A549 (cell line): Measurements from ENCODE around the gene ASPG.

Source experiments
- BHLHE40 ChIP-seq: IDR thresholded peaks from 2 replicates; pipeline ENCODE4 v1.6.1; 2012; ENCODE audit warnings: low read depth, low read length, inconsistent platforms
- EP300 ChIP-seq, 2 experiments: fragments of >200 bp; sonication (Bioruptor Twin); formaldehyde crosslinking; IDR thresholded peaks; 2 replicates in 1 of 2; 3 replicates in 1 of 2; pipeline ENCODE4 v1.6.1; 2016 to 2017
- NFE2L2 ChIP-seq: fragments of 150-350 bp; conservative IDR thresholded peaks from 2 replicates; pipeline ENCODE4 v1.6.1; 2014; ENCODE audit warnings: low read length
- RAD21 ChIP-seq, 2 experiments: fragments of >200 bp in 1 of 2; sonication (Bioruptor Twin) in 1 of 2; formaldehyde crosslinking in 1 of 2; IDR thresholded peaks in 1 of 2; conservative IDR thresholded peaks in 1 of 2; 2 replicates in 1 of 2; 3 replicates in 1 of 2; pipeline ENCODE4 v1.6.1; 2012 to 2018; ENCODE audit warnings: inconsistent platforms in 1 of 2
- ZFP36 ChIP-seq: fragments of 450-650 bp; IDR thresholded peaks from 2 replicates; pipeline ENCODE4 v1.6.1; 2014; ENCODE audit warnings: borderline replicate concordance; ENCODE audit not compliant: partially characterized antibody
- TF ChIP-seq, protein P1 (sequence below): fragments of >200 bp; sonication (Bioruptor Twin); formaldehyde crosslinking; IDR thresholded peaks from 3 replicates; pipeline ENCODE4 v1.5.1; 2016
- TF ChIP-seq, protein P2 (sequence below): IDR thresholded peaks from 2 replicates; pipeline ENCODE4 v1.6.1; 2012

DNA sequence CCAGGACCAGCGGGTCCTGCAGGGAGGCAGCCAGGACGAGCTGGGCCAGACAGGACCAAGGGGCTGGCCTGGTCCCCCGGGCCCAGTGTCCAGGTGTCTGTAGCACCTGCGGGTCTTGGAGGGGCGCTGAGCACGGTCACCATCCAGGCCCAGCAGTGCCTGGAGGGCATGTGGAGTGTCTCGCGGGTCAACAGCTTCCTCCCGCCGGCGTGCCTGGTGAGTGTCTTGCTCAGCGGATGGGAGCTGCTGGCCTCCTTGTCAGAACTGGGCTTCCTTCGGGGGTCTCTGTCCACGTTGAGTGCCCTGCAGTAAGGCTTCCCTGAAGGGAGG is 66.7 kb downstream of the ASPG start:
- TF ChIP-seq NFE2L2: no peak
- TF ChIP-seq, protein P1, sequence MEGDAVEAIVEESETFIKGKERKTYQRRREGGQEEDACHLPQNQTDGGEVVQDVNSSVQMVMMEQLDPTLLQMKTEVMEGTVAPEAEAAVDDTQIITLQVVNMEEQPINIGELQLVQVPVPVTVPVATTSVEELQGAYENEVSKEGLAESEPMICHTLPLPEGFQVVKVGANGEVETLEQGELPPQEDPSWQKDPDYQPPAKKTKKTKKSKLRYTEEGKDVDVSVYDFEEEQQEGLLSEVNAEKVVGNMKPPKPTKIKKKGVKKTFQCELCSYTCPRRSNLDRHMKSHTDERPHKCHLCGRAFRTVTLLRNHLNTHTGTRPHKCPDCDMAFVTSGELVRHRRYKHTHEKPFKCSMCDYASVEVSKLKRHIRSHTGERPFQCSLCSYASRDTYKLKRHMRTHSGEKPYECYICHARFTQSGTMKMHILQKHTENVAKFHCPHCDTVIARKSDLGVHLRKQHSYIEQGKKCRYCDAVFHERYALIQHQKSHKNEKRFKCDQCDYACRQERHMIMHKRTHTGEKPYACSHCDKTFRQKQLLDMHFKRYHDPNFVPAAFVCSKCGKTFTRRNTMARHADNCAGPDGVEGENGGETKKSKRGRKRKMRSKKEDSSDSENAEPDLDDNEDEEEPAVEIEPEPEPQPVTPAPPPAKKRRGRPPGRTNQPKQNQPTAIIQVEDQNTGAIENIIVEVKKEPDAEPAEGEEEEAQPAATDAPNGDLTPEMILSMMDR: no peak
- no peak for TF ChIP-seq RAD21 (conservative IDR thresholded peaks at IDR 0.05 in 1 of 2, IDR thresholded peaks at IDR 0.05 in 1 of 2)
- no peak for TF ChIP-seq BHLHE40
- TF ChIP-seq ZFP36: no peak
- TF ChIP-seq EP300 (IDR thresholded peaks at IDR 0.05): no peak
- TF ChIP-seq, protein P2, sequence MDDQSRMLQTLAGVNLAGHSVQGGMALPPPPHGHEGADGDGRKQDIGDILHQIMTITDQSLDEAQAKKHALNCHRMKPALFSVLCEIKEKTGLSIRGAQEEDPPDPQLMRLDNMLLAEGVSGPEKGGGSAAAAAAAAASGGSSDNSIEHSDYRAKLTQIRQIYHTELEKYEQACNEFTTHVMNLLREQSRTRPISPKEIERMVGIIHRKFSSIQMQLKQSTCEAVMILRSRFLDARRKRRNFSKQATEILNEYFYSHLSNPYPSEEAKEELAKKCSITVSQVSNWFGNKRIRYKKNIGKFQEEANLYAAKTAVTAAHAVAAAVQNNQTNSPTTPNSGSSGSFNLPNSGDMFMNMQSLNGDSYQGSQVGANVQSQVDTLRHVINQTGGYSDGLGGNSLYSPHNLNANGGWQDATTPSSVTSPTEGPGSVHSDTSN: no peak
